ENCODE results near the gene TIRAP. TPM values are rescaled to one million over a fixed set of nuclear protein-coding genes. Genes with fewer than 3 reads are reported as not detected.

Gene TIRAP
- total RNA-seq, 1 experiment from 2014 or later = 5.6 TPM

GRCh38 chr11:126253265-126253664 lies 29.6 kb upstream of the TIRAP start:
- peaks cover 61% of the 10 kb centered on the region for H3K36me3 Mint-ChIP-seq
- no peak overlapping the region for H3K4me3 Mint-ChIP-seq
- POLR2A ChIA-PET = no interaction called here
- no peaks in the 10 kb centered on the region for H3K27me3 Mint-ChIP-seq (ENCODE audit: low read depth)
- CTCF ChIA-PET = no interaction called here
- no peak for DNase-seq (ENCODE audit: low spot score)
- no peaks in the 10 kb centered on the region for H3K9me3 Mint-ChIP-seq
- H3K27ac Mint-ChIP-seq = no peak overlapping the region
- no peaks in the 10 kb centered on the region for H3K4me1 Mint-ChIP-seq
- TF ChIP-seq ETV6 (CRISPR knock-in tag; IDR thresholded peaks at IDR 0.05) (no peak), ZNF232 (CRISPR knock-in tag; IDR thresholded peaks at IDR 0.05) (no peak), ZNF281 (CRISPR knock-in tag; IDR thresholded peaks at IDR 0.05) (no peak), ZNF532 (CRISPR knock-in tag; IDR thresholded peaks at IDR 0.05; ENCODE audit: borderline replicate concordance) (no peak), FOXJ3 (CRISPR knock-in tag; IDR thresholded peaks at IDR 0.05; ENCODE audit: borderline replicate concordance) (no peak), USF2 (CRISPR knock-in tag; IDR thresholded peaks at IDR 0.05) (no peak), ZSCAN18 (CRISPR knock-in tag; IDR thresholded peaks at IDR 0.05) (no peak), NR3C1 (CRISPR knock-in tag; conservative IDR thresholded peaks at IDR 0.05; ENCODE audit: low read depth) (no peak), MAX (CRISPR knock-in tag; IDR thresholded peaks at IDR 0.05) (no peak), ZNF512 (CRISPR knock-in tag; IDR thresholded peaks at IDR 0.05; ENCODE audit: borderline replicate concordance) (no peak), HMGXB4 (CRISPR knock-in tag; IDR thresholded peaks at IDR 0.05) (no peak), ATF2 (CRISPR knock-in tag; IDR thresholded peaks at IDR 0.05; ENCODE audit: borderline replicate concordance, low read depth) (no peak), ELF4 (CRISPR knock-in tag; IDR thresholded peaks at IDR 0.05; ENCODE audit: low read depth) (no peak), CREB1 (CRISPR knock-in tag; IDR thresholded peaks at IDR 0.05) (no peak), ZNF263 (CRISPR knock-in tag; IDR thresholded peaks at IDR 0.05; ENCODE audit: low read depth) (no peak)
- no peak for ATAC-seq

Measured in WTC11 (cell line).